ENCODE results near the gene ANXA1.
A peak's percentile ranks its signal among the peaks of the same experiment; 100 is the strongest.
"Not testable (repeated sequence)": the region's sequence is repeated elsewhere in the genome, so short reads cannot be mapped to it uniquely, and the experiment has no call there.

ANXA1 gene, protein sequence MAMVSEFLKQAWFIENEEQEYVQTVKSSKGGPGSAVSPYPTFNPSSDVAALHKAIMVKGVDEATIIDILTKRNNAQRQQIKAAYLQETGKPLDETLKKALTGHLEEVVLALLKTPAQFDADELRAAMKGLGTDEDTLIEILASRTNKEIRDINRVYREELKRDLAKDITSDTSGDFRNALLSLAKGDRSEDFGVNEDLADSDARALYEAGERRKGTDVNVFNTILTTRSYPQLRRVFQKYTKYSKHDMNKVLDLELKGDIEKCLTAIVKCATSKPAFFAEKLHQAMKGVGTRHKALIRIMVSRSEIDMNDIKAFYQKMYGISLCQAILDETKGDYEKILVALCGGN

DNA sequence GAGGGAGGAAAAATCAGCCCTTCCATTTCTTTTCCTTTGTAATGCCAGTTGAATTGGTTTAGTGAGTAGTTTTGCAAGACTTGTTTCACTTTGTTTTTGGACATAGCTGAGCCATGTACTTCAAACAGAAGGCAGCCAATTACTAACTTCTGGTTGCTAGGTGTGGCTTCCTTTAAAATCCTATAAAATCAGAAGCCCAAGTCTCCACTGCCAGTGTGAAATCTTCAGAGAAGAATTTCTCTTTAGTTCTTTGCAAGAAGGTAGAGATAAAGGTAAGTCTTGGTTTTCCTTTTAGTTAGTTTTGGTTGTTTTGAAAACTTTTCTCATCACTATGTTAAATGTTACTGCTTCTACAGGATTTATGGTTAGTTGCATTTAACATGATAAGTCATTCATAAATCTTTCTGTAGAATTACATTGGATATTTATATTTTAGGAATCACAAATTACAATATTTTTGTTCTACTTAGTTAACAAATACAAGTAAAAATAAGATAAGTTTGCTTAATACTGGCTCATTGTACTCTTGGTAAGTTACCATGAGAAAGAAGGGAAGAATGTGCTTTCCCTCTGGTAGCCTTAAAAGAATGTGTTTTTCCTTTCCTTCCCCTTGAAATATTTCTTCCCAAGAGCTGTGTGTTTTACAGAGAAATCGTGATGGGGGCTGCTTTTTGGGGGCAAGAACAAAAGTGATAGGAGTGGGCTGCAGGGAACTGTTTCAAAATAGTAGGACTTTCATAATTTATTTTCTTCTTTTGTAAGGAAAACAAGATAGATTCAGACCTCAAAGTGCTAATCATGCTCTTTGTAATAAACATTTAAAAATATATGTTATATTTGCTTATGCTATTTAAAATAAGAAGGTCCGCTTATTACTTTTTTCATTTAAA is at the start of gene ANXA1:
Gene ANXA1 (plus strand): TSS at position 213 of the 890 bp plus-strand sequence. CDS start 6,671 bp downstream, outside the sequence.
- no peak for TF ChIP-seq ZFX (IDR thresholded peaks at IDR 0.05; ENCODE audit: borderline replicate concordance)
- TF ChIP-seq, protein P1, sequence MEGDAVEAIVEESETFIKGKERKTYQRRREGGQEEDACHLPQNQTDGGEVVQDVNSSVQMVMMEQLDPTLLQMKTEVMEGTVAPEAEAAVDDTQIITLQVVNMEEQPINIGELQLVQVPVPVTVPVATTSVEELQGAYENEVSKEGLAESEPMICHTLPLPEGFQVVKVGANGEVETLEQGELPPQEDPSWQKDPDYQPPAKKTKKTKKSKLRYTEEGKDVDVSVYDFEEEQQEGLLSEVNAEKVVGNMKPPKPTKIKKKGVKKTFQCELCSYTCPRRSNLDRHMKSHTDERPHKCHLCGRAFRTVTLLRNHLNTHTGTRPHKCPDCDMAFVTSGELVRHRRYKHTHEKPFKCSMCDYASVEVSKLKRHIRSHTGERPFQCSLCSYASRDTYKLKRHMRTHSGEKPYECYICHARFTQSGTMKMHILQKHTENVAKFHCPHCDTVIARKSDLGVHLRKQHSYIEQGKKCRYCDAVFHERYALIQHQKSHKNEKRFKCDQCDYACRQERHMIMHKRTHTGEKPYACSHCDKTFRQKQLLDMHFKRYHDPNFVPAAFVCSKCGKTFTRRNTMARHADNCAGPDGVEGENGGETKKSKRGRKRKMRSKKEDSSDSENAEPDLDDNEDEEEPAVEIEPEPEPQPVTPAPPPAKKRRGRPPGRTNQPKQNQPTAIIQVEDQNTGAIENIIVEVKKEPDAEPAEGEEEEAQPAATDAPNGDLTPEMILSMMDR (IDR thresholded peaks at IDR 0.05), result no peak
- H3K27ac ChIP-seq, result no peak within 1 kb of the TSS

DNA sequence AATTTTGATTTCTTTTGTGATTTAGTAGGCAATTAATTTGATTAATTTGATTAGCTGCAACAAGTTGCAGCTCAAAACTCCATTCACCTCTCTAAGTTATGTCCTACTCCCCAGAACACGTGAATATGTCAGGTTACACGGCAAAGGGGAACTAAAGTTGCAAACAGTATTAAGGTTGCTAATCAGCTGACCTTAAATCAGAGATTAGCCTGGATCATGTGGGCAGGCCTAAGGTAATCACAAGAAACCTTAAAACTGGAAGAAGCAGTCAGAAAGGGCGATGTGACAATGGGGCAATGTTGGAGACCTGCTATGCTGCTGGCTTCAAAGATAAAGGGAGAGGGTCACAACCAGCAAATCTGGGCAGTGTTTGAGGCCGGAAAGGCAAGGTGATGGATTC is 47.3 kb upstream of the ANXA1 start:
- TF ChIP-seq, protein P1 (IDR thresholded peaks at IDR 0.05), result no peak
- no peak for TF ChIP-seq ZFX (IDR thresholded peaks at IDR 0.05; ENCODE audit: borderline replicate concordance)
- H3K27ac ChIP-seq, result no peak overlapping the region

DNA sequence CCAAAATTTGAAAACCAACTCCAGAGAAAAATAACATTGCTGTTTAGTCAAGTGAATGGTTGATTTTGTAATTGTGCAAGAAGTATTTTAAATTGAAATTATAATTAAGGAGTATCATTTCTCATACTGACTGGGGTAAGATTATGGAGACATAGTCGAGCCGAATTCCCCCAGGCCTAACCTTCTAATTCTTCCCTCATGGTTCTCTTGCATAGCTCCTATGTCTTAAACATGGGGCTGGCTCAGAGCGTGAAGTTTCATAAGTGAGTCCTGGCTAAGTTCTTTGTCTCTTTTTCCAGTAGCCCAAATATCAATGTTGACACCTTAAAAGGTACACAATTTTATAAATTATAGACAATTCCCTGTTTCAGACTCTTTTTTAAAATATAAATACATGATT is 46.7 kb upstream of the ANXA1 start:
- no peak overlapping the region for H3K27ac ChIP-seq
- TF ChIP-seq ZFX (IDR thresholded peaks at IDR 0.05; ENCODE audit: borderline replicate concordance), result no peak
- TF ChIP-seq, protein P1 (IDR thresholded peaks at IDR 0.05), result no peak

DNA sequence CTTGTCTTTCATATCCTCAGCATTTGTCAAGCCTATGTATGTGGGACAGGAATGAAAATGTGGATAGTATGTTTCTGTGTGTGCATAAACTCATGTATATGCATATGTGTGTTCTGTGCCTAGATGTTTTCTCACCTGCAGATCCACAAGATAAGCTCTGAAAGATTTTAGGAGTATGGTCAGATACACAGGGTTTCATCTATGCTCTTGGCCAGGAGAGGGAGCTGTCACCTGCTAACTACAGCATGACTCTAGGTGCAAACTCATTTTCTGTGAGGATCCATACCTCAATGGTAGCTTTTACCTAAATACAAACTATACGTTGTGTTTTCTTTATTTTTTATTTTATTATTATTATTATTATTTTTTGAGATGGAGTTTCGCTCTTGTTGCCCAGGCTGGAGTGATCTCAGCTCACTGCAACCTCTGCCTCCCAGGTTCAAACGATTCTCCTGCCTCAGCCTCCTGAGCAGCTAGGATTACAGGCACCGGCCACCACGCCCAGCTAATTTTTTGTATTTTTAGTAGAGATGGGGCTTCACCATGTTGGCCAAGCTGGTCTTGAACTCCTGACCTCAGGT is 44.1 kb upstream of the ANXA1 start:
- TF ChIP-seq, protein P1 (IDR thresholded peaks at IDR 0.05), result peak; percentile 76
- not testable (repeated sequence) for H3K27ac ChIP-seq

DNA sequence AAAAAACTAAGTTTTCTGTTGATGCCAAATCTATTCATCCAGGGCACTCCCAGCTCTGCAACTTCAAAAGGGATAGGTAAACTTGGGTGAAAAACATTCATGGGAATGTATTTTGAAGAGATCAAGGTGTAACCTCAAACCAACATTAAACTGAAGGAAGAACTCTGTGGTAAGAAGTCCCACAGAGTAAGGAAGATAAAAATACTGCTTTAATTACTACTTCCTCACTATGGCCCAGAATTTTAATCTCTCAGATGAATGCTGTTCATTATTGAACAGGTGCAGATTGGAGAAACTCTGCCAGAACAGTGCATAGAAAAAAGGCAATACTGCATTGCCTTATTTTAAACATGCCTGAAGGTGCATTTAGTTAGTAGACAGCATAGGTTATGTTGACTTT is 37.6 kb upstream of the ANXA1 start:
- TF ChIP-seq, protein P1 (IDR thresholded peaks at IDR 0.05), result no peak
- TF ChIP-seq ZFX (IDR thresholded peaks at IDR 0.05; ENCODE audit: borderline replicate concordance), result no peak
- H3K27ac ChIP-seq, result no peak overlapping the region

DNA sequence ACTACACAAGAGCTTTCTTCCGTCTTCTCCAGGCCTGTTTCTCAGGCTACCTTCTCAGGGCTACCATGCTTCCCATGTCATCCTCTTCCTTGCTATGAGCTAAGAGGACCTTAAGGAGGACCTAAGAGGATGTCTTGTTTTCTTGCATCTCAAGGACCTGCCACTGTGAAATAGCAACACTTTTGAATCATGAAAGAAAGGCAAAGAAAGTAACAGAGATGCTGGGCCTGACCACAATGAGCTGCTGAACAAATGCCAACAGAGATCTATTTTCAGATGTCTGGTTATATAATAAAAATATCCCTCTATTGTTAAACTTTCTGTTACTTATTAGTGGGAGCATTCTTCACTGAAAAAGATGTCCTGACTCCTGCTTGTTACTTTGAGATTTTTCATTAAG is 36.7 kb upstream of the ANXA1 start:
- TF ChIP-seq ZFX (IDR thresholded peaks at IDR 0.05; ENCODE audit: borderline replicate concordance), result no peak
- TF ChIP-seq, protein P1 (IDR thresholded peaks at IDR 0.05), result no peak
- no peak overlapping the region for H3K27ac ChIP-seq
